Measurements from ENCODE around the gene IFNL1.
A peak's percentile ranks its signal among the peaks of the same experiment; 100 is the strongest.
"Not testable (repeated sequence)": the region's sequence is repeated elsewhere in the genome, so short reads cannot be mapped to it uniquely, and the experiment has no call there.

Gene IFNL1

DNA sequence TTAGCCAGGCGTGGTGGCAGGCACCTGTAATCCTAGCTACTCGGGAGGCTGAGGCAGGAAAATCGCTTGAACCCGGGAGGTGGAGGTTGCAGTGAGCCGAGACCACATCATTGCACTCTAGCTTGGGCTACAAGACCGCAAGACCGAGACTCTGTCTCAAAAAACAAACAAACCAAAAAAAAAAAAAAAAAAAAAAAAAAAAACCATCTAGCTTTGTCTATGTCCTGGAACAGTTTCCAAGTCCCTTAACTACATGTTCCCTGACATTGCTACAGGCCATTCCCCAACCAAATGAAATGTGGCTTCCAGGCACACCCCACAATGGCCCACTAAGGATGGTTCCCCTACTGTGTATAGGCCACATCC lies 13.1 kb downstream of the IFNL1 start:
- not testable (repeated sequence) for DNase-seq

GRCh38 chr19:39310558-39311311 lies 14.5 kb downstream of the IFNL1 start:
- DNase-seq = no peak

GRCh38 chr19:39314016-39314728 lies 18.0 kb downstream of the IFNL1 start:
- no peak for DNase-seq

DNA sequence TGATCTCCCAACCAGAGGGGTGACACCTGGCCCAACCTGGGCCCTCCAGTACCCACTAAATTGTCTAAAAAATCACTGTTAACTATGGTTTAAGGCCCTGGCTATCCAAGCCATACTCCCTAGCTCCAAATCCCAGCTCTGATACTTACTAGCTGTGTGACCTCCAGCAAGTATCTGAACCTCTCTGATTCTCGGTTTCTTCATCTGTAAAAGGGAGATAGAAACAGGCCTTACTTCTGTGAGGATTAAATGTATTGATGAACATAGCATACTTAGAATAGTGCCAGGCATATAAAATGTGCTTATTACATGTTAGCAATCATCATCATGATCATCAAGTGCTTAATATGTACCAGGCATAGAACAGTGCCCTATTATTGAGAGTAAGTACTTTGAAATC lies 19.7 kb downstream of the IFNL1 start:
- no peak for DNase-seq

DNA sequence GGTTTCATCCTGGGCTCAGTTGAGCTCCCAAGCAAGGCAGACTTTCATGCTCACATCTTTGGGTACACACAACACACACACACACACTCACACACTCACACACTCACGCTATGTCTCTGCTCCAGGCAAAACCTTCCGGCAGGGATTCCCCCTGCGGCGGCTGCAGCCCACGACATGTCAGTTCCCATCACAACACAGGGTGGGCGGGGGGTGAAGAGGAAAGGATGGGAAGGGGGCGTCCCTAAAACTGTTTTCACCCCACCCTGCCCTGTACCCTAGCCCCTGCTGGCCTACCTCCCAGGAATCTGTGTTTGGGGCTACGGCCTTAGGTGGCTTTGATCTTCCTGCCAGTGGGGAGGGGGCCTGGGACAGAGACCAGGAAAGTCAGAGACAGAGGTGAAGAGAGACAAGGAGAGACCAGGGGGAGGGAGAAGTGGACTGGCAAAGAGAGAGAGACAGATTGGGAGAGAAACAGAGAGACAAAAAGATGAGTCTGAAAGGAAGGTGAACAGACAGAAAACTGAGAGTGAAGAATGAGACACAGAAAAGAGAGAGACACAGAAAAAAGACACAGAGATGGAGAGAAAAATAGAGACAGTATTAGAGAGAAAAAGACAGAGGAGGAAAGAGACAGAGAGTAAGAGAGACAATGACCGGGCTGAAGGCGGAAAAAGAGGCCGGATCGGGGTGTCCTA lies 20.6 kb downstream of the IFNL1 start:
- no peak for DNase-seq

GRCh38 chr19:39317476-39317875 lies 21.3 kb downstream of the IFNL1 start:
- no peak for DNase-seq

DNA sequence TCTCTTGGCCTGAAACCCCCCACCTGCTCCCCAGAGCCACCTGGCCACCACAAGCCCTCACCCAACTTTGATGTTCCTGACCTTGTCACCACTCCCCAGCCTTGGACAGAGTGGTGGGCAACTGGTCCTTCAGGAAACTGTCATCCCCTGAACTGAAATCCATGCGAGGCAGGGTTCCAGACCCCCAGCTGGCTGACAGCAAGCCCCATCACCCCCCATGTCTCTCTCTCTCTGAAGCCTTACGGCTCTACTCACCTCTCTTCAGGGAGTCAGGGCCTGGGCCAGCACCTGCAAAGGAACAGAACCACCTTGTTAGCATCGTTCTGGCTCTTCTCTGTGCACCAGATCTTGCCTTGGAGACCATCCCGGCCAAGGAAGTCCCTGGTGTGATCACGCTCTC lies 21.9 kb downstream of the IFNL1 start:
- no peak for DNase-seq

GRCh38 chr19:39318690-39319089 lies 22.5 kb downstream of the IFNL1 start:
- no peak for DNase-seq

DNA sequence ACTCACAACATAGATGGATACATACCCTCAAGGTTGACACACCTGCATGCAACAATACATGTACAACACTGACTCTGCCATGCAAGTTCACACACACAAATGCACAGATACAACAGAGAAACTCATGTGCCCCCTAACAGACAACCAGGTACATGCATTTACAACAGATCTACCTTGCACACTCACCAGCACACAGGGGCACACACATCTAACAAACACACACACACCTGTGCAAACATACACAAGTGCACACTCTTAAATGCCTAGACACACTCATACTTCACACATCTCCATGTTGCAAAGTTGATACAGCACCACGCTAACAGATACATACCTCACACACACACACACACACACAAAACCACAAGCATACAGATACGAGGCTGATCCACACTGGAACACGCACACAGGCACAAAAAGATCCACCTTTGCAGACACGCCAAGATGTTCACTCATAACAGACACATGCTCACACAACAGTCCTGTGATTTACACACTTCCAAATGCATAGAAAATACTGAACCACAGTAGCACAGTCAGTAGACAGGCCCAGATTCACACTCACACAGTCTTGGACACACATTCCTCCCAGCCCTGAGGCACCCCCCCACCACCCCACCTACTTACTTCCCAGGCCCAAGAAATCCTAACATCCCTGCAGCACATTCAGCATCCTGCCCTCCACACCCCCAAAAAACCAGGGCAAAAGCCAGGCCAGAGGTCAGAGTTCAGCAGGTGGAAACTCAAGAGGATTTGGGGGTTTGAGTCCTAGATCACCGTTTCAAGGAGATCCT lies 23.1 kb downstream of the IFNL1 start:
- DNase-seq = no peak

GRCh38 chr19:39319892-39320248 lies 23.7 kb downstream of the IFNL1 start:
- no peak for DNase-seq

- DNase-seq = no peak
These were observed 25.1 kb downstream of the IFNL1 start for GRCh38 chr19:39321117-39321831.

DNA sequence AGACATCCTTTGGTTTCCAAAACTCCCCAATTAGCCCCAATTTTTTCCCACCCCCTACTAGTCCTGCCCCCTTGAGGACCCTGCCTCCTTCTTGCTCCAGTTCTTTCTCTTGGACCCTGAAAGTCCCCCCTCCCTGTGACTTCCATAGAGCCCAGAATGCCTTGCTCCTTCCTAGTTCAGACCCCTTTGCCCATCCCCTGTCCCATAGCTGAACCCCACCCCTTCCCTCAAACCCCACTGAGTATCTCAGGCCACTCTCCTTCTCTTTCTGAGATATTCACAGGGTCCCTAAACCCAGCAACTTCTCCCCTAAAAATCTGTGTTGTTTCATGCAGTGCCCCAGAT lies 25.6 kb downstream of the IFNL1 start:
- DNase-seq = no peak

DNA sequence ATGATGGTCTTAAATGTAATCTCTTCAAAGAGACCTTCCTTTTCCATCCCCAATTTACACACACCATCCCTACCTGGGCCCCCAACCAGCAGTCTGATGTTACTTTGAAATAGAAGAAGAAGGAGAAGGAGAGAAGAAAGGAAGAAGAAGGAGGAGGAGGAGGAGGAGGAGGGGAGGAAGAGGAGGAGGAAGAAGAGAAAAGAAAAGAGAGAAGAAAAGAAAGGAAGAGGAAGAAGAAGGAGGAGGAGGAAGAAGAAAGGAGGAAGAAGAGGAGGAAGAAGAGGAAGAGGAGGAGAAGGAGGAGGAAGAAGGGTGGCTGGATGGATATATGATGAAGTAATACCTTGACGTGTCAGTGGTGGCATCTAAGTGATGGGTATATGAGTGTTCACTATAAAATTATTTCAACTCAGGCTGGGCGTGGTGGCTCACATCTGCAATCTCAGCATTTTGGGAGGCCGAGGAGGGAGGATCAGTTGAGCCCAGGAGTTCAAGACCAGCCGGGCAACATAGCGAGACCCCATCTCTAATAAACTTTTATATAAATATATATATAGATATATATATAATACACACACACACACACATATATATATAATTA lies 28.1 kb downstream of the IFNL1 start:
- no peak for DNase-seq

- no peak for DNase-seq
These were observed 29.8 kb downstream of the IFNL1 start for GRCh38 chr19:39325778-39326665.

DNA sequence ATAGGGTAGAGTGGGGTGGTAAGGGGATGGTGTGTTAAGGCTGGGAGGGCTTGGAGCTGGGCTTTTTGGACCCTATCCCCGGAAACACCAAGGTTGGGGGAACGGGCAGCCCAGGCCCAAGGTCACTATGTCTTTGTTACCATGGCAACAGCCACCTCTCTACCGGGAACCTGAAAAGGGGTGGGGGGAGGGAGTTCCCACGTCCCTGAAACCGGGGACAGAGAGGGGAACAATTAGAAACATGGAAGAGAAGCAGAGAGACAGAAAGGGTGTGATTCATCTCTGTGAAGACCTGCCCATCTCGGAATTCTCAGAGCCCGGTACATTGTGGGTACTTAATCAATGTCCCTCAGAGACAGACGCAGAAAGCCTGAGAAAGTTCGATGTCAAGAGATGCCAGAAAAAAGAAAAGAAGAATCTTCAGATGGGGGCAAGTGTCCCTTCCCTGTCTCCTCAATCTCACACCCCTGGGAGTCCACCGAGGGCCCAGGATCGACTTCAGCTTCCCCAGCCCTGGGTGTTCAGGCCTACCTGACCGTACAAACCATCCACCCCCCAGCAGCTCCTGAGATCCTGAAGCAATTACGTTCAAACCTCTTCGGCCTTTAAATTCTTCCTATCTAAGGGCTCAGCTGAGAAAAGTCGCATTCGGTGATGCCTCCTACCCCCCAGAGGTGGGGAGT lies 31.3 kb downstream of the IFNL1 start:
- no peak for DNase-seq

GRCh38 chr19:39328046-39328705 lies 32.0 kb downstream of the IFNL1 start:
- DNase-seq = peak; percentile 19

DNA sequence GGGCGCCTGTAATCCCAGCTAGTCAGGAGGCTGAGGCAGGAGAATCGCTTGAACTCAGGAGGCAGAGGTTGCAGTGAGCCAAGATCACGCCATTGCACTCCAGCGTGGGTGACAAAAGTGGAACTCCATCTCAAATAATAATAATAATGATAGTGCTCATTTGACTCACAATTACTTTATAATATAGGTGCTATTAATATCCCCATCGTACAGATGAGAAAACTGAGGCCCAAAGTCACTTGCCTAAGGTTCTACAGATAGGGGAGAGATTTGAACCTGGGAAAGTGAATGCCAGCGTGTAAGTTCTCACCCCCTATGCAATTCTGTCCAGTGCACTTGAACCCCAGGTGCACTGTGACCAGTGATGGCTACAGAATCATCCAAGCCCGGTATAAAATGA lies 33.7 kb downstream of the IFNL1 start:
- no peak for DNase-seq

DNA sequence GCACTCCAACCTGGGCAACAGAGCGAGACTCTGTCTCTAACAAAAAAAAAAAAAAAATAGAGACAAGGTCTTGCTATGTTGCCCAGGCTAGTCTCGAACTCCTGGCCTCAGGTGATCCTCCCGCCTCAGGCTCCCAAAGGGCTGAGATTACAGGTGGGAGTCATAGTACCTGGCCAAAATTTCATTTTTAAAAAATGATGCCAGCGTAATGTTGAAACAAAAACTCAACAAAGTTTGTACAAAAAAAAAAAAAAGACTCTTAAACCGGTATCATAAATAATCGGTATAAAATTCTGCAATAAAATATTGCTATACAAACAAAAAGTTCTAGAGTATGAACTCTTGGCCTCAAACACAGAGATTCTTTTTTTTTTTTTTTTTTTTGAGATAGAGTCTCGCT lies 36.1 kb downstream of the IFNL1 start:
- DNase-seq = no peak

DNA sequence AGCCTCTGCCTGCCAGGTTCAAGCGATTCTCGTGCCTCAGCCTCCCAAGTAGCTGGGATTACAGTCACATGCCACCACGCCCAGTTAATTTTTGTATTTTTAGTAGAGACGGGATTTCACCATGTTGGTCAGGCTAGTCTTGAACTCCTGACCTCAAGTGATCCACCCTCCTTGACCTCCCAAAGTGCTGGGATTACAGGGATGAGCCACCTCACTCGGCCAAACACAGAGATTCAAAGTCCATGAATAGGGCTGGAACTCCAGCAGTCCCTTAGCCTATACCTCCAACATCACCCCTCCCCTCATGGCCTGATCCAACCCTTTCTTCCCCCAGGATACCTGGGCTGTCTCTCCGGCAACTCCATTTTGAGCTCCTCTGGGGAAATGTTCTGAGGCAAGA lies 36.5 kb downstream of the IFNL1 start:
- not testable (repeated sequence) for DNase-seq

GRCh38 chr19:39333507-39333906 lies 37.3 kb downstream of the IFNL1 start:
- no peak for DNase-seq

Measured in NCI-H2029 (cell line).